CD14-positive monocyte (primary cell): ENCODE data around the gene CCR7. TPM values are rescaled to one million over a fixed set of nuclear protein-coding genes. Genes with fewer than 3 reads are reported as not detected.
A peak's percentile ranks its signal among the peaks of the same experiment; 100 is the strongest.

Experiments
- DNase-seq, 3 donors: peaks; one replicate each; pipeline ENCODE4 v3.0.0-alpha.2; 2011 to 2022
- H2AFZ ChIP-seq: 2 replicates; pipeline ENCODE4 v1.6.0; 2012; ENCODE audit warnings: mild to moderate bottlenecking, low read depth, low read length, inconsistent platforms; ENCODE audit not compliant: insufficient read depth, poor library complexity, severe bottlenecking
- H3K27ac ChIP-seq, 2 donors: 1 replicate in 1 of 2; 2 replicates in 1 of 2; pipeline ENCODE4 v1.5.1; 2012 to 2013; ENCODE audit warnings: low read length in 2 of 2, control low read depth in 1 of 2, inconsistent platforms in 1 of 2, low read depth in 1 of 2, mild to moderate bottlenecking in 1 of 2
- H3K27me3 ChIP-seq, 2 donors: one replicate each; pipeline versions ENCODE4 v1.6.0 to v1.6.1; 2011 to 2013; ENCODE audit warnings: low read length in 2 of 2; ENCODE audit not compliant: control insufficient read depth in 2 of 2, insufficient read depth in 2 of 2
- H3K36me3 ChIP-seq, 2 donors: replicated peaks in 1 of 2; 1 replicate in 1 of 2; 2 replicates in 1 of 2; pipeline versions ENCODE4 v1.5.1 to v1.6.1; 2012 to 2013; ENCODE audit warnings: low read length in 2 of 2, control low read depth in 1 of 2, inconsistent platforms in 1 of 2, mild to moderate bottlenecking in 1 of 2; ENCODE audit not compliant: insufficient read depth in 2 of 2, control insufficient read depth in 1 of 2
- H3K4me1 ChIP-seq, 2 donors: 1 replicate in 1 of 2; 2 replicates in 1 of 2; pipeline versions ENCODE4 v1.5.1 to v1.6.1; 2012 to 2013; ENCODE audit warnings: low read length in 2 of 2, control low read depth in 1 of 2, inconsistent platforms in 1 of 2, mild to moderate bottlenecking in 1 of 2, moderate library complexity in 1 of 2; ENCODE audit not compliant: insufficient read depth in 2 of 2, control insufficient read depth in 1 of 2
- H3K4me2 ChIP-seq: replicated peaks from 2 replicates; pipeline ENCODE3; 2012; ENCODE audit warnings: low read length, moderate library complexity, mild to moderate bottlenecking; ENCODE audit not compliant: poor library complexity, severe bottlenecking; ENCODE audit errors: extremely low read depth
- H3K4me3 ChIP-seq, 3 experiments: fragments of 200-600 bp in 1 of 3; sonication (generic) in 1 of 3; replicated peaks in 1 of 3; 1 replicate in 2 of 3; 2 replicates in 1 of 3; pipeline ENCODE4 v1.5.1; 2011 to 2013; ENCODE audit warnings: low read length in 3 of 3, mild to moderate bottlenecking in 3 of 3, control low read depth in 2 of 3, low read depth in 2 of 3, inconsistent platforms in 1 of 3, moderate library complexity in 1 of 3
- H3K79me2 ChIP-seq: 2 replicates; pipeline ENCODE4 v1.6.0; 2012; ENCODE audit warnings: mild to moderate bottlenecking, control low read depth, inconsistent platforms, low read length, moderate library complexity; ENCODE audit not compliant: insufficient read depth
- H3K9ac ChIP-seq: 2 replicates; pipeline ENCODE4 v1.6.0; 2017; ENCODE audit warnings: low read length, mild to moderate bottlenecking; ENCODE audit not compliant: insufficient read depth, poor library complexity, severe bottlenecking
- H3K9me3 ChIP-seq, 2 donors: replicated peaks in 1 of 2; 1 replicate in 1 of 2; 2 replicates in 1 of 2; pipeline versions ENCODE4 v1.5.1 to v1.6.1; 2012 to 2013; ENCODE audit warnings: low read length in 2 of 2, control low read depth in 1 of 2; ENCODE audit not compliant: control insufficient read depth in 1 of 2, insufficient read depth in 1 of 2
- H4K20me1 ChIP-seq: 2 replicates; pipeline ENCODE4 v1.6.0; 2012; ENCODE audit warnings: mild to moderate bottlenecking, low read length, control low read depth, moderate library complexity; ENCODE audit not compliant: insufficient read depth
- H3K27ac Mint-ChIP-seq, 7 donors: one replicate each; pipeline ENCODE4 v1.8.0; 2020; ENCODE audit warnings: mild to moderate bottlenecking in 7 of 7, mixed read lengths in 7 of 7, moderate library complexity in 6 of 7, inconsistent platforms in 2 of 7
- H3K27me3 Mint-ChIP-seq, 3 donors: one replicate each; pipeline ENCODE4 v1.8.0; 2021 to 2022; ENCODE audit warnings: low read depth in 3 of 3, mild to moderate bottlenecking in 3 of 3, mixed read lengths in 3 of 3, moderate library complexity in 3 of 3, inconsistent platforms in 1 of 3
- H3K36me3 Mint-ChIP-seq, 2 donors: one replicate each; pipeline ENCODE4 v1.8.0; 2020; ENCODE audit warnings: mixed read lengths in 2 of 2, inconsistent platforms in 1 of 2, mild to moderate bottlenecking in 1 of 2
- H3K4me1 Mint-ChIP-seq: one replicate; pipeline ENCODE4 v1.8.0; 2020; ENCODE audit warnings: mild to moderate bottlenecking, mixed read lengths
- H3K4me3 Mint-ChIP-seq, 2 donors: one replicate each; pipeline ENCODE4 v1.8.0; 2020; ENCODE audit warnings: mild to moderate bottlenecking in 2 of 2, mixed read lengths in 2 of 2, moderate library complexity in 1 of 2
- H3K9me3 Mint-ChIP-seq, 7 donors: one replicate each; pipeline ENCODE4 v1.8.0; 2020 to 2022; ENCODE audit warnings: mixed read lengths in 7 of 7, mild to moderate bottlenecking in 6 of 7, moderate library complexity in 6 of 7, inconsistent platforms in 2 of 7
- CTCF ChIP-seq: fragments of 200-600 bp; IDR thresholded peaks from one replicate; pipeline ENCODE4 v1.8.0; 2022; ENCODE audit warnings: antibody characterized with exemption, mild to moderate bottlenecking
- WGBS: methylation state at CpG from one replicate; pipeline ENCODE4 v1.1.5; 2013; ENCODE audit warnings: missing lambda C conversion rate; ENCODE audit not compliant: insufficient coverage; 5-methylcytosine and 5-hydroxymethylcytosine counted together
- intact Hi-C, 2 donors: fragments of 100-400 bp; cut with micrococcal nuclease; formaldehyde crosslinking; loops; one replicate each; pipeline versions ENCODE4 v1.15.0 to v1.15.1; 2023
- polyA plus RNA-seq, 3 donors: library from polyadenylated mRNA; depleted of rRNA in 1 of 3; unstranded in 2 of 3; stranded (reverse) in 1 of 3; fragments of 300-500 nt in 2 of 3; fragments of >200 nt in 1 of 3; fragmentation: Illumina TruSeq in 2 of 3; gene quantifications; 1 replicate in 2 of 3; 2 replicates in 1 of 3; pipeline ENCODE4 v1.2.3, GENCODE V29; 2012 to 2021

CCR7 gene
- polyA plus RNA-seq, 3 donors, result 0.15 to 2.1 (median 1.2) TPM

GRCh38 chr17:40515011-40515410, 50.3 kb downstream of the CCR7 start:
- peaks cover 27% of the 10 kb centered on the region for H3K4me1 Mint-ChIP-seq
- no peak overlapping the region for H3K27ac ChIP-seq
- TF ChIP-seq CTCF, result no peak
- no peaks in the 10 kb centered on the region for H4K20me1 ChIP-seq
- peaks cover 51 to 82% (median 76%) of the 10 kb centered on the region in 3 donors for H3K27me3 Mint-ChIP-seq
- intact Hi-C loops, result no loop called here
- H3K9me3 ChIP-seq, result no peaks in the 10 kb centered on the region
- 80% methylated on average over 3 of the region's 4 CpGs for WGBS
- H3K79me2 ChIP-seq, result no peaks in the 10 kb centered on the region
- no peaks in the 10 kb centered on the region for H3K36me3 ChIP-seq
- DNase-seq, result no peak
- no peaks in the 10 kb centered on the region for H3K36me3 Mint-ChIP-seq
- H3K4me2 ChIP-seq, result no peak overlapping the region
- H3K4me1 ChIP-seq, result peaks cover 9 to 14% of the 10 kb centered on the region in 2 donors
- H3K9me3 Mint-ChIP-seq, result peaks cover 0 to 5% (median 2%) of the 10 kb centered on the region in 7 donors
- H3K27ac Mint-ChIP-seq, result no peak overlapping the region
- H3K9ac ChIP-seq, result no peak overlapping the region
- peak overlapping the region in 1 of 2 donors; percentile 67 for H3K4me3 Mint-ChIP-seq
- no peak overlapping the region for H3K4me3 ChIP-seq
- no peak overlapping the region for H2AFZ ChIP-seq
- H3K27me3 ChIP-seq, result peaks cover 21 to 49% of the 10 kb centered on the region in 2 donors

GRCh38 chr17:40514013-40514875, 51.0 kb downstream of the CCR7 start:
- peaks cover 45 to 77% (median 76%) of the 10 kb centered on the region in 3 donors for H3K27me3 Mint-ChIP-seq
- Histone ChIP-seq H2AFZ (no peak overlapping the region), H3K4me2 (no peak overlapping the region), H3K79me2 (no peaks in the 10 kb centered on the region), H4K20me1 (no peaks in the 10 kb centered on the region), H3K27ac (no peak overlapping the region), H3K36me3 (no peaks in the 10 kb centered on the region), H3K4me1 (peaks cover 9 to 14% of the 10 kb centered on the region in 2 donors), H3K4me3 (no peak overlapping the region), H3K9me3 (no peaks in the 10 kb centered on the region), H3K9ac (no peak overlapping the region), H3K27me3 (peaks cover 21 to 43% of the 10 kb centered on the region in 2 donors)
- intact Hi-C loops, result no loop called here
- 96% methylated on average over 7 of the region's 7 CpGs for WGBS
- no peak for DNase-seq
- H3K4me1 Mint-ChIP-seq, result peaks cover 27% of the 10 kb centered on the region
- peak overlapping the region in 1 of 2 donors; percentile 41 for H3K4me3 Mint-ChIP-seq
- H3K9me3 Mint-ChIP-seq, result peaks cover 0 to 6% (median 2%) of the 10 kb centered on the region in 7 donors
- no peak for TF ChIP-seq CTCF
- no peaks in the 10 kb centered on the region for H3K36me3 Mint-ChIP-seq
- H3K27ac Mint-ChIP-seq, result no peak overlapping the region
